H1 (cell line): ENCODE results near the gene FGD5. TPM values are rescaled to one million over a fixed set of nuclear protein-coding genes. Genes with fewer than 3 reads are reported as not detected.

ENCODE experiments used
- CTCF ChIA-PET: fragments of 300-600 bp; sonication (Branson Sonifier 250); formaldehyde crosslinking; loops from one replicate; lab custom pipeline; 2021; ENCODE audit not compliant: partially characterized antibody; lab: Charles Lee
- POLR2A ChIA-PET: fragments of 300-600 bp; sonication (Branson Sonifier 250); formaldehyde crosslinking; loops from one replicate; lab custom pipeline; 2021; ENCODE audit warnings: inconsistent platforms; ENCODE audit not compliant: partially characterized antibody; lab: Charles Lee
- DNase-seq, 2 experiments: peaks; one replicate each; pipeline versions ENCODE4 v3.0.0 to v3.0.0-alpha.2; 2010 to 2022; ENCODE audit warnings: low spot score in 2 of 2, low read depth in 1 of 2, mixed read lengths in 1 of 2
- FAIRE-seq: peaks from 2 replicates; lab custom pipeline; 2011; peaks lifted over from hg19 to GRCh38; lab: Jason Lieb, UNC
- H2AFZ ChIP-seq: 2 replicates; pipeline ENCODE4 v1.8.1; 2012; ENCODE audit warnings: low read length, inconsistent platforms
- H2AK5ac ChIP-seq: 2 replicates; pipeline ENCODE4 v1.6.1; 2013; ENCODE audit warnings: low read depth, low read length
- H2BK120ac ChIP-seq: replicated peaks from 2 replicates; pipeline ENCODE3; 2013; ENCODE audit warnings: low read depth, low read length, inconsistent platforms
- H2BK12ac ChIP-seq: 2 replicates; pipeline ENCODE4 v1.6.1; 2013; ENCODE audit warnings: low read depth, low read length
- H2BK15ac ChIP-seq: 2 replicates; pipeline ENCODE4 v1.6.1; 2013; ENCODE audit warnings: low read length
- H2BK20ac ChIP-seq: 2 replicates; pipeline ENCODE4 v1.6.1; 2013; ENCODE audit warnings: low read length
- H2BK5ac ChIP-seq: 2 replicates; pipeline ENCODE4 v1.6.1; 2013; ENCODE audit warnings: low read depth, low read length
- H3K14ac ChIP-seq: 2 replicates; pipeline ENCODE4 v1.6.1; 2013; ENCODE audit warnings: inconsistent platforms; ENCODE audit not compliant: insufficient read length
- H3K18ac ChIP-seq: 2 replicates; pipeline ENCODE4 v1.6.1; 2013; ENCODE audit warnings: low read length; ENCODE audit errors: extremely low read depth
- H3K23ac ChIP-seq: 2 replicates; pipeline ENCODE4 v1.6.1; 2013; ENCODE audit warnings: inconsistent platforms; ENCODE audit not compliant: insufficient read length
- H3K23me2 ChIP-seq: 2 replicates; pipeline ENCODE4 v1.6.1; 2013; ENCODE audit warnings: low read depth, low read length
- H3K27ac ChIP-seq: 2 replicates; pipeline ENCODE4 v1.6.1; 2011; ENCODE audit warnings: low read depth, low read length, inconsistent platforms
- H3K27me3 ChIP-seq, 4 experiments: replicated peaks in 1 of 4; 1 replicate in 1 of 4; 2 replicates in 3 of 4; pipeline versions ENCODE4 v1.6.1 to v1.8.1; 2011 to 2013; ENCODE audit warnings: low read length in 3 of 4, mild to moderate bottlenecking in 3 of 4, inconsistent platforms in 2 of 4, mixed read lengths in 2 of 4, moderate library complexity in 1 of 4; ENCODE audit not compliant: control insufficient read depth in 3 of 4, insufficient read depth in 3 of 4; ENCODE audit errors: extremely low read depth in 1 of 4
- H3K36me3 ChIP-seq, 4 experiments: 2 replicates each; pipeline versions ENCODE4 v1.6.1 to v1.8.1; 2011 to 2013; ENCODE audit warnings: mild to moderate bottlenecking in 4 of 4, low read length in 3 of 4, moderate library complexity in 2 of 4, control low read depth in 1 of 4, inconsistent platforms in 1 of 4; ENCODE audit not compliant: insufficient read depth in 4 of 4, control insufficient read depth in 2 of 4
- H3K4ac ChIP-seq: replicated peaks from 2 replicates; pipeline ENCODE3; 2013; ENCODE audit warnings: low read length, low read depth, mixed read lengths, inconsistent platforms; ENCODE audit not compliant: insufficient read length
- H3K4me1 ChIP-seq, 4 experiments: replicated peaks in 1 of 4; 1 replicate in 1 of 4; 2 replicates in 3 of 4; pipeline versions ENCODE4 v1.6.1 to v1.8.1; 2011 to 2013; ENCODE audit warnings: low read length in 3 of 4, inconsistent platforms in 2 of 4, mixed read lengths in 1 of 4; ENCODE audit not compliant: insufficient read depth in 4 of 4, control insufficient read depth in 3 of 4
- H3K4me2 ChIP-seq, 2 experiments: 2 replicates each; pipeline versions ENCODE4 v1.6.1 to v1.8.1; 2011 to 2013; ENCODE audit warnings: low read depth in 2 of 2, low read length in 2 of 2, control low read depth in 1 of 2, inconsistent platforms in 1 of 2, mild to moderate bottlenecking in 1 of 2; ENCODE audit not compliant: insufficient read depth in 1 of 2
- H3K4me3 ChIP-seq, 4 experiments: fragments of 200-600, 300-600 bp in 1 of 4; sonication (generic), shearing (Covaris generic), sonication (Bioruptor Twin) in 1 of 4; 2 replicates each; pipeline versions ENCODE4 v1.5.1 to v1.8.1; 2011 to 2016; ENCODE audit warnings: low read length in 4 of 4, low read depth in 3 of 4, control low read depth in 2 of 4, inconsistent platforms in 2 of 4, mild to moderate bottlenecking in 2 of 4, mixed read lengths in 1 of 4, moderate library complexity in 1 of 4; ENCODE audit not compliant: insufficient read depth in 2 of 4; ENCODE audit errors: extremely low read depth in 1 of 4
- H3K56ac ChIP-seq: replicated peaks from 2 replicates; pipeline ENCODE3; 2013; ENCODE audit warnings: low read depth, mild to moderate bottlenecking, mixed read lengths, low read length, inconsistent platforms; ENCODE audit not compliant: insufficient read length
- H3K79me1 ChIP-seq: 2 replicates; pipeline ENCODE4 v1.6.1; 2013; ENCODE audit warnings: low read depth, low read length, control low read depth
- H3K79me2 ChIP-seq, 2 experiments: 2 replicates each; pipeline versions ENCODE4 v1.6.1 to v1.8.1; 2012 to 2013; ENCODE audit warnings: low read length in 2 of 2, mild to moderate bottlenecking in 2 of 2, inconsistent platforms in 1 of 2; ENCODE audit not compliant: insufficient read depth in 2 of 2, control insufficient read depth in 1 of 2
- H3K9ac ChIP-seq, 4 experiments: replicated peaks in 1 of 4; 1 replicate in 1 of 4; 2 replicates in 3 of 4; pipeline versions ENCODE4 v1.6.1 to v1.8.1; 2011 to 2013; ENCODE audit warnings: low read depth in 3 of 4, low read length in 3 of 4, control low read depth in 2 of 4, mild to moderate bottlenecking in 2 of 4, moderate library complexity in 2 of 4, inconsistent platforms in 1 of 4; ENCODE audit errors: extremely low read depth in 1 of 4
- H3K9me3 ChIP-seq, 2 experiments: 2 replicates each; pipeline versions ENCODE4 v1.6.1 to v1.8.1; 2012 to 2013; ENCODE audit warnings: mild to moderate bottlenecking in 2 of 2, moderate library complexity in 2 of 2, control low read depth in 1 of 2, inconsistent platforms in 1 of 2, low read depth in 1 of 2, low read length in 1 of 2, mixed read lengths in 1 of 2; ENCODE audit not compliant: insufficient read depth in 2 of 2
- H4K20me1 ChIP-seq, 2 experiments: replicated peaks in 1 of 2; 2 replicates each; pipeline versions ENCODE3 to v1.8.1; 2011 to 2013; ENCODE audit warnings: inconsistent platforms in 2 of 2, low read length in 2 of 2, mild to moderate bottlenecking in 1 of 2; ENCODE audit not compliant: insufficient read depth in 2 of 2, control insufficient read depth in 1 of 2
- H4K5ac ChIP-seq: 2 replicates; pipeline ENCODE4 v1.6.1; 2013; ENCODE audit warnings: low read length, low read depth, mixed read lengths, inconsistent platforms; ENCODE audit not compliant: insufficient read length
- H4K8ac ChIP-seq: 2 replicates; pipeline ENCODE4 v1.8.0; 2013; ENCODE audit warnings: mild to moderate bottlenecking, moderate library complexity, low read length, inconsistent platforms; ENCODE audit not compliant: insufficient read depth; ENCODE audit errors: extremely low read depth
- H4K91ac ChIP-seq: replicated peaks from 2 replicates; pipeline ENCODE3; 2013; ENCODE audit warnings: low read length, mixed read lengths, inconsistent platforms; ENCODE audit not compliant: insufficient read length
- ASH2L ChIP-seq: fragments of 200-600, 300-600 bp; sonication (generic); IDR thresholded peaks from one replicate; pipeline ENCODE4 v1.7.1; 2017; ENCODE audit warnings: low read length
- CTBP2 ChIP-seq: IDR thresholded peaks from 2 replicates; pipeline ENCODE4 v1.7.0; 2011; ENCODE audit warnings: borderline replicate concordance, mild to moderate bottlenecking, moderate library complexity, mixed read lengths, low read length; ENCODE audit not compliant: insufficient read depth, insufficient read length
- GABPA ChIP-seq: IDR thresholded peaks from 2 replicates; pipeline ENCODE4 v1.6.1; 2011; ENCODE audit warnings: mild to moderate bottlenecking, low read length, moderate library complexity, borderline replicate concordance; ENCODE audit not compliant: insufficient read depth
- WGBS, 2 experiments: shearing (Covaris generic) in 1 of 2; methylation state at CpG; one replicate each; pipeline versions ENCODE4 v1.1.6 to v1.1.7; 2013 to 2015; ENCODE audit warnings: low lambda C conversion rate in 2 of 2, mixed read lengths in 2 of 2, inconsistent platforms in 1 of 2, low coverage in 1 of 2, missing lambda C conversion rate in 1 of 2; ENCODE audit not compliant: insufficient replicate concordance in 2 of 2, insufficient coverage in 1 of 2, insufficient read length in 1 of 2; ENCODE audit errors: extremely low coverage in 1 of 2, missing lambda C conversion rate in 1 of 2; 5-methylcytosine and 5-hydroxymethylcytosine counted together
- polyA plus RNA-seq, 7 experiments: library from polyadenylated mRNA; depleted of rRNA in 3 of 7; stranded (reverse) in 5 of 7; unstranded in 2 of 7; fragments of >200 nt in 5 of 7; fragments of 200-250 nt in 2 of 7; gene quantifications; 1 replicate in 5 of 7; 2 replicates in 1 of 7; 4 replicates in 1 of 7; pipeline versions ENCODE4 v1.2.1 to v1.2.3, GENCODE V29; 2011 to 2013; ENCODE audit warnings: missing spikeins in 2 of 7, mixed read lengths in 2 of 7
- total RNA-seq: library from RNA; stranded (reverse); fragmentation: NEBNext Ultra II Directional; extraction: Animal tissue kit (Norgen Biotek cat#: 25700); gene quantifications from 2 replicates; pipeline ENCODE4 v1.2.1, GENCODE V29; 2021

The FGD5 gene
- total and polyA plus RNA-seq, 2 of the 8 experiments (the other 6 are each of a cell fraction or from before 2014, with no cell fraction given) = 4.7 to 14.3 TPM

DNA sequence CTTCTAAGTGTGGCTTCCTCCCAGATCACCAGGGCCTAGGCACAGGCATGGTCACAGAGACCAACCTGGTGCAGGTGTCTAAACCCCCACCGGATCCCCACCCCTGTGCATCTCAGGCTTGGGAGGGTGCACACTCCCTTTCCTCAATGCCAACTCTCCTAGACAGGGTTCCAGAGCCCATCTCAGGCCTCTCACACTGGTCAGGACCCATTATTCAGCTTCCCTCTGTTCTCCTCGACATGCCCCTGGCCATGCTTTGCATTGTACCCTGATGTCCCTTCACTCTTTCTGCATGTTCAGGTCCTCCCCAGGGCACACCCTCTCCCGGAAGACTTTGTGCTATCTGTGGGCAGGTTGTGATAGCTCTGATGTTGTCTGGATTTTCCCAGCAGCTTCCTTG is 23.5 kb downstream of the FGD5 start:
- H3K56ac ChIP-seq = no peak overlapping the region
- peak overlapping the region; percentile 15; the same call in 1 of the 2 replicates for H2AK5ac ChIP-seq
- FAIRE-seq (no peak), DNase-seq (no peak)
- H2BK20ac ChIP-seq = no peak overlapping the region
- H3K27me3 ChIP-seq = no peaks in the 10 kb centered on the region
- H3K9ac ChIP-seq = no peak overlapping the region
- no peak overlapping the region for H4K8ac ChIP-seq
- H4K91ac ChIP-seq = no peak overlapping the region
- H3K23ac ChIP-seq = no peak overlapping the region
- no peak overlapping the region for H3K14ac ChIP-seq
- TF ChIP-seq GABPA = no peak
- no peak for TF ChIP-seq CTBP2
- no peak for TF ChIP-seq ASH2L
- no peak overlapping the region for H4K5ac ChIP-seq
- ChIA-PET CTCF (interaction anchor here (1.0 to 10.3 kb wide), 7 partner anchors 8 to 61 kb away, joined by 3 to 109 read pairs (median 3); no protein-coding TSS in a partner anchor), POLR2A (no interaction called here)
- no peak overlapping the region for H2BK5ac ChIP-seq
- WGBS, 2 experiments = 92% methylated on average over 3 of the region's 3 CpGs; no CpG with 5 or more reads in 1 of the 2 experiments
- no peaks in the 10 kb centered on the region for H3K36me3 ChIP-seq
- H3K27ac ChIP-seq = no peak overlapping the region
- peaks cover 4 to 15% (median 11%) of the 10 kb centered on the region in 4 experiments; a peak in 6 of 7 replicates for H3K4me1 ChIP-seq
- H3K79me2 ChIP-seq = no peaks in the 10 kb centered on the region
- H3K4me3 ChIP-seq = no peak overlapping the region
- no peaks in the 10 kb centered on the region; a peak in 1 of 4 replicates for H3K9me3 ChIP-seq
- H3K4me2 ChIP-seq = no peak overlapping the region
- H4K20me1 ChIP-seq = no peaks in the 10 kb centered on the region
- no peak overlapping the region for H2BK12ac ChIP-seq
- no peak overlapping the region for H3K18ac ChIP-seq
- no peak overlapping the region for H2BK15ac ChIP-seq
- no peak overlapping the region for H3K4ac ChIP-seq
- peaks cover 4% of the 10 kb centered on the region; the same call in 1 of the 2 replicates for H3K79me1 ChIP-seq
- no peak overlapping the region for H2BK120ac ChIP-seq
- H2AFZ ChIP-seq = no peak overlapping the region
- H3K23me2 ChIP-seq = no peaks in the 10 kb centered on the region
